ENCODE data around the gene ATG7. TPM values are rescaled to one million over a fixed set of nuclear protein-coding genes. Genes with fewer than 3 reads are reported as not detected.

Gene ATG7
- total RNA-seq, 1 donor from 2014 or later = 53.4 TPM

GRCh38 chr3:11272906-11273574, 843 bp downstream of the ATG7 start:
- DNase-seq (ENCODE audit: low read depth) = no peak
- Histone ChIP-seq H3K27me3 (ENCODE audit: control insufficient read depth, insufficient read depth, low read length) (no peaks in the 10 kb centered on the region), H3K36me3 (ENCODE audit: control insufficient read depth, insufficient read depth, low read length) (peaks cover 2% of the 10 kb centered on the region), H3K4me3 (ENCODE audit: low read depth, low read length) (peak overlapping the region; percentile 59)
- no peak for TF ChIP-seq CTCF (IDR thresholded peaks at IDR 0.05; ENCODE audit: insufficient read depth, low read length, severe bottlenecking)
- FAIRE-seq = no peak

GRCh38 chr3:11273891-11274291, 1.7 kb downstream of the ATG7 start:
- no peak overlapping the region for H3K4me3 ChIP-seq (ENCODE audit: low read depth, low read length)
- TF ChIP-seq CTCF (IDR thresholded peaks at IDR 0.05; ENCODE audit: insufficient read depth, low read length, severe bottlenecking) = no peak
- H3K27me3 ChIP-seq (ENCODE audit: control insufficient read depth, insufficient read depth, low read length) = no peaks in the 10 kb centered on the region
- peaks cover 2% of the 10 kb centered on the region for H3K36me3 ChIP-seq (ENCODE audit: control insufficient read depth, insufficient read depth, low read length)
- DNase-seq (ENCODE audit: low read depth) = no peak
- FAIRE-seq = no peak

GRCh38 chr3:11274566-11275142, 2.5 kb downstream of the ATG7 start:
- DNase-seq (ENCODE audit: low read depth) = no peak
- no peak for TF ChIP-seq CTCF (IDR thresholded peaks at IDR 0.05; ENCODE audit: insufficient read depth, low read length, severe bottlenecking)
- Histone ChIP-seq H3K36me3 (ENCODE audit: control insufficient read depth, insufficient read depth, low read length) (peaks cover 2% of the 10 kb centered on the region), H3K4me3 (ENCODE audit: low read depth, low read length) (no peak overlapping the region), H3K27me3 (ENCODE audit: control insufficient read depth, insufficient read depth, low read length) (no peaks in the 10 kb centered on the region)
- no peak for FAIRE-seq

GRCh38 chr3:11275926-11276325, 3.7 kb downstream of the ATG7 start:
- no peaks in the 10 kb centered on the region for H3K27me3 ChIP-seq (ENCODE audit: control insufficient read depth, insufficient read depth, low read length)
- FAIRE-seq (no peak), DNase-seq (ENCODE audit: low read depth) (no peak)
- no peak overlapping the region for H3K4me3 ChIP-seq (ENCODE audit: low read depth, low read length)
- H3K36me3 ChIP-seq (ENCODE audit: control insufficient read depth, insufficient read depth, low read length) = peaks cover 3% of the 10 kb centered on the region
- no peak for TF ChIP-seq CTCF (IDR thresholded peaks at IDR 0.05; ENCODE audit: insufficient read depth, low read length, severe bottlenecking)

GRCh38 chr3:11276901-11277300, 4.7 kb downstream of the ATG7 start:
- Histone ChIP-seq H3K36me3 (ENCODE audit: control insufficient read depth, insufficient read depth, low read length) (peaks cover 3% of the 10 kb centered on the region), H3K4me3 (ENCODE audit: low read depth, low read length) (no peak overlapping the region), H3K27me3 (ENCODE audit: control insufficient read depth, insufficient read depth, low read length) (no peaks in the 10 kb centered on the region)
- FAIRE-seq (no peak), DNase-seq (ENCODE audit: low read depth) (no peak)
- no peak for TF ChIP-seq CTCF (IDR thresholded peaks at IDR 0.05; ENCODE audit: insufficient read depth, low read length, severe bottlenecking)
